Stimulated activated CD4-positive, alpha-beta T cell treated with anti-CD3 and anti-CD28 coated beads, Interleukin-4, amount 100 ng/mL, for 48 hours (primary cell): ENCODE results near the gene KCNAB1.
"Not testable (repeated sequence)": the region's sequence is repeated elsewhere in the genome, so short reads cannot be mapped to it uniquely, and the experiment has no call there.

Source experiments
- DNase-seq, 2 donors: peaks; one replicate each; pipeline ENCODE4 v3.0.0-alpha.2; 2020; ENCODE audit warnings: low read depth in 2 of 2

KCNAB1 gene

GRCh38 chr3:156217674-156218352 is 97.4 kb downstream of the KCNAB1 start:
- DNase-seq: no peak

- DNase-seq: no peak
These were observed 98.0 kb downstream of the KCNAB1 start for GRCh38 chr3:156218353-156218744.

- DNase-seq: not testable (repeated sequence)
These were observed 102.0 kb downstream of the KCNAB1 start for GRCh38 chr3:156222381-156222780.

- not testable (repeated sequence) for DNase-seq
These were observed 103.7 kb downstream of the KCNAB1 start for GRCh38 chr3:156224046-156224445.

- DNase-seq: no peak
These were observed 106.5 kb downstream of the KCNAB1 start for GRCh38 chr3:156226676-156227420.

GRCh38 chr3:156227704-156228103 is 107.3 kb downstream of the KCNAB1 start:
- DNase-seq: no peak

- DNase-seq: no peak
These were observed 110.0 kb downstream of the KCNAB1 start for GRCh38 chr3:156230278-156230900.

GRCh38 chr3:156231221-156231620 is 110.8 kb downstream of the KCNAB1 start:
- DNase-seq: not testable (repeated sequence)

- DNase-seq: no peak
These were observed 113.5 kb downstream of the KCNAB1 start for GRCh38 chr3:156233876-156234275.

GRCh38 chr3:156236556-156237260 is 116.3 kb downstream of the KCNAB1 start:
- DNase-seq: no peak

GRCh38 chr3:156240642-156241041 is 120.3 kb downstream of the KCNAB1 start:
- no peak for DNase-seq

- no peak for DNase-seq
These were observed 126.8 kb downstream of the KCNAB1 start for GRCh38 chr3:156246961-156247725.

- DNase-seq: no peak
These were observed 130.2 kb downstream of the KCNAB1 start for GRCh38 chr3:156250550-156250949.

- DNase-seq: no peak
These were observed 131.0 kb downstream of the KCNAB1 start for GRCh38 chr3:156251424-156251823.

GRCh38 chr3:156252656-156253055 is 132.3 kb downstream of the KCNAB1 start:
- DNase-seq: no peak

- DNase-seq: no peak
These were observed 132.8 kb downstream of the KCNAB1 start for GRCh38 chr3:156253150-156253549.

GRCh38 chr3:156256256-156256655 is 135.9 kb downstream of the KCNAB1 start:
- DNase-seq: no peak

- no peak for DNase-seq
These were observed 136.6 kb downstream of the KCNAB1 start for GRCh38 chr3:156256945-156257344.

- no peak for DNase-seq
These were observed 137.9 kb downstream of the KCNAB1 start for GRCh38 chr3:156258301-156258700.

- no peak for DNase-seq
These were observed 139.5 kb downstream of the KCNAB1 start for GRCh38 chr3:156259896-156260295.

GRCh38 chr3:156260331-156260730 is 140.0 kb downstream of the KCNAB1 start:
- no peak for DNase-seq
